GM13977 (cell line): ENCODE measurements around the gene ACAP1.

Experiments used
- DNase-seq: peaks from one replicate; pipeline ENCODE4 v3.0.0; 2012; ENCODE audit warnings: low spot score
- CTCF ChIP-seq: IDR thresholded peaks from 2 replicates; pipeline ENCODE4 v1.5.1; 2012; ENCODE audit warnings: mild to moderate bottlenecking, control low read depth; ENCODE audit not compliant: insufficient read depth; ENCODE audit errors: extremely low read depth, missing control alignments
- in situ Hi-C: fragments of 300-500 bp; cut with MboI; formaldehyde crosslinking; loops from one replicate; pipeline ENCODE4 v1.12.0; 2022; ENCODE audit warnings: low sequenced_read_pairs, low pct_unique_long_range_greater_than_20kb, mixed read lengths, inconsistent platforms; ENCODE audit not compliant: unreplicated experiment

ACAP1 gene

GRCh38 chr17:7351665-7352502, 15.6 kb downstream of the ACAP1 start, which contains the start of gene KCTD11:
KCTD11 (plus strand) TSS chr17:7352162.
- peak; percentile 60 for TF ChIP-seq CTCF
- DNase-seq: peak; percentile 96
- in situ Hi-C loops: loop anchor here (25.0 kb wide), 1 partner anchor 210 kb away; the partner anchor contains the start of genes SENP3 and TNFSF13

GRCh38 chr17:7352503-7352889, 16.2 kb downstream of the ACAP1 start:
- DNase-seq: peak; percentile 64
- no peak for TF ChIP-seq CTCF
- in situ Hi-C loops: loop anchor here (25.0 kb wide), 1 partner anchor 210 kb away; the partner anchor contains the start of genes SENP3 and TNFSF13

GRCh38 chr17:7352910-7353635, 16.7 kb downstream of the ACAP1 start:
- TF ChIP-seq CTCF: no peak
- DNase-seq: peak; percentile 5
- in situ Hi-C loops: loop anchor here (25.0 kb wide), 1 partner anchor 209 kb away; the partner anchor contains the start of genes SENP3 and TNFSF13

GRCh38 chr17:7354262-7354843, 18.0 kb downstream of the ACAP1 start:
- in situ Hi-C loops: loop anchor here (25.0 kb wide), 1 partner anchor 208 kb away; the partner anchor contains the start of genes SENP3 and TNFSF13
- TF ChIP-seq CTCF: no peak

GRCh38 chr17:7355053-7355452, 18.7 kb downstream of the ACAP1 start, which contains the start of gene TMEM95:
TMEM95 (plus strand) TSS chr17:7355156; CDS start chr17:7355205, 49 bp downstream.
- DNase-seq: no peak
- in situ Hi-C loops: loop anchor here (25.0 kb wide), 1 partner anchor 207 kb away; the partner anchor contains the start of genes SENP3 and TNFSF13
- TF ChIP-seq CTCF: no peak

More at GRCh38 chr17:7354262-7354843, 18.0 kb downstream of the ACAP1 start:
- DNase-seq: no peak

GRCh38 chr17:7355573-7355972, 19.2 kb downstream of the ACAP1 start:
- no peak for TF ChIP-seq CTCF
- in situ Hi-C loops: loop anchor here (25.0 kb wide), 1 partner anchor 207 kb away; the partner anchor contains the start of genes SENP3 and TNFSF13

More at GRCh38 chr17:7355573-7355972, 19.2 kb downstream of the ACAP1 start:
- no peak for DNase-seq
